ENCODE results near the gene TMEM140. TPM values are rescaled to one million over a fixed set of nuclear protein-coding genes. Genes with fewer than 3 reads are reported as not detected.

TMEM140 gene
- polyA plus RNA-seq, 3 donors from 2014 or later = 14.5 to 47.5 (median 17.6) TPM

GRCh38 chr7:135194494-135195095 is 46.7 kb downstream of the TMEM140 start:
- H3K36me3 Mint-ChIP-seq = peaks cover 32 to 67% (median 54%) of the 10 kb centered on the region in 3 donors
- no peaks in the 10 kb centered on the region for H3K4me1 Mint-ChIP-seq
- H3K4me3 Mint-ChIP-seq = no peak overlapping the region
- DNase-seq = no peak
- no peaks in the 10 kb centered on the region for H3K9me3 Mint-ChIP-seq
- no peak overlapping the region for H3K27ac Mint-ChIP-seq
- no peaks in the 10 kb centered on the region for H3K27me3 Mint-ChIP-seq (ENCODE audit: low read depth in 3 of 3)

- no peaks in the 10 kb centered on the region for H3K27me3 Mint-ChIP-seq (ENCODE audit: low read depth in 3 of 3)
- no peak overlapping the region for H3K4me3 Mint-ChIP-seq
- no peak for DNase-seq
- no peak overlapping the region for H3K27ac Mint-ChIP-seq
- peaks cover 32 to 63% (median 50%) of the 10 kb centered on the region in 3 donors for H3K36me3 Mint-ChIP-seq
- no peaks in the 10 kb centered on the region for H3K4me1 Mint-ChIP-seq
- no peaks in the 10 kb centered on the region for H3K9me3 Mint-ChIP-seq
Measured at GRCh38 chr7:135195156-135195555, 47.3 kb downstream of the TMEM140 start.

- H3K4me1 Mint-ChIP-seq = no peaks in the 10 kb centered on the region
- no peaks in the 10 kb centered on the region for H3K27me3 Mint-ChIP-seq (ENCODE audit: low read depth in 3 of 3)
- H3K36me3 Mint-ChIP-seq = peaks cover 28 to 62% (median 43%) of the 10 kb centered on the region in 3 donors
- DNase-seq = no peak
- no peak overlapping the region for H3K27ac Mint-ChIP-seq
- H3K9me3 Mint-ChIP-seq = no peaks in the 10 kb centered on the region
- H3K4me3 Mint-ChIP-seq = no peak overlapping the region
Measured at GRCh38 chr7:135195968-135196629, 48.2 kb downstream of the TMEM140 start.

GRCh38 chr7:135197343-135197742 is 49.5 kb downstream of the TMEM140 start:
- H3K36me3 Mint-ChIP-seq = peaks cover 25 to 63% (median 40%) of the 10 kb centered on the region in 3 donors
- peaks cover 0 to 2% of the 10 kb centered on the region in 2 donors for H3K4me1 Mint-ChIP-seq
- no peaks in the 10 kb centered on the region for H3K9me3 Mint-ChIP-seq
- DNase-seq = no peak
- no peaks in the 10 kb centered on the region for H3K27me3 Mint-ChIP-seq (ENCODE audit: low read depth in 3 of 3)
- H3K4me3 Mint-ChIP-seq = no peak overlapping the region
- no peak overlapping the region for H3K27ac Mint-ChIP-seq

GRCh38 chr7:135197906-135198655 is 50.2 kb downstream of the TMEM140 start:
- Mint-ChIP-seq H3K4me3 (no peak overlapping the region), H3K4me1 (peaks cover 0 to 5% of the 10 kb centered on the region in 2 donors), H3K27ac (no peak overlapping the region), H3K27me3 (ENCODE audit: low read depth in 3 of 3) (no peaks in the 10 kb centered on the region), H3K9me3 (no peaks in the 10 kb centered on the region), H3K36me3 (peaks cover 18 to 61% (median 38%) of the 10 kb centered on the region in 3 donors)
- DNase-seq = no peak

- no peak overlapping the region for H3K4me3 Mint-ChIP-seq
- H3K9me3 Mint-ChIP-seq = no peaks in the 10 kb centered on the region
- no peak overlapping the region for H3K27ac Mint-ChIP-seq
- peaks cover 24 to 58% (median 31%) of the 10 kb centered on the region in 3 donors for H3K36me3 Mint-ChIP-seq
- DNase-seq = no peak
- H3K4me1 Mint-ChIP-seq = peaks cover 0 to 5% of the 10 kb centered on the region in 2 donors
- H3K27me3 Mint-ChIP-seq (ENCODE audit: low read depth in 3 of 3) = no peaks in the 10 kb centered on the region
Measured at GRCh38 chr7:135199439-135199838, 51.6 kb downstream of the TMEM140 start.

- Mint-ChIP-seq H3K27me3 (ENCODE audit: low read depth in 3 of 3) (no peaks in the 10 kb centered on the region), H3K9me3 (no peaks in the 10 kb centered on the region), H3K27ac (peak overlapping the region in 1 of 6 donors; percentile 21), H3K36me3 (peaks cover 21 to 64% (median 24%) of the 10 kb centered on the region in 3 donors), H3K4me3 (no peak overlapping the region), H3K4me1 (peaks cover 0 to 5% of the 10 kb centered on the region in 2 donors)
- no peak for DNase-seq
Measured at GRCh38 chr7:135200821-135201331, 53.0 kb downstream of the TMEM140 start.

GRCh38 chr7:135201350-135201749 is 53.5 kb downstream of the TMEM140 start:
- Mint-ChIP-seq H3K36me3 (peaks cover 22 to 69% (median 24%) of the 10 kb centered on the region in 3 donors), H3K27me3 (ENCODE audit: low read depth in 3 of 3) (no peaks in the 10 kb centered on the region), H3K4me1 (peaks cover 0 to 8% of the 10 kb centered on the region in 2 donors), H3K9me3 (no peaks in the 10 kb centered on the region), H3K4me3 (no peak overlapping the region), H3K27ac (no peak overlapping the region)
- no peak for DNase-seq

- no peak for DNase-seq
- Mint-ChIP-seq H3K27ac (no peak overlapping the region), H3K36me3 (peaks cover 20 to 61% (median 21%) of the 10 kb centered on the region in 3 donors), H3K27me3 (ENCODE audit: low read depth in 3 of 3) (no peaks in the 10 kb centered on the region), H3K9me3 (no peaks in the 10 kb centered on the region), H3K4me1 (peaks cover 5 to 29% of the 10 kb centered on the region in 2 donors), H3K4me3 (no peak overlapping the region)
Measured at GRCh38 chr7:135204341-135204749, 56.5 kb downstream of the TMEM140 start.

- Mint-ChIP-seq H3K4me1 (peaks cover 6 to 30% of the 10 kb centered on the region in 2 donors), H3K27me3 (ENCODE audit: low read depth in 3 of 3) (no peaks in the 10 kb centered on the region), H3K4me3 (no peak overlapping the region), H3K27ac (no peak overlapping the region), H3K9me3 (no peaks in the 10 kb centered on the region), H3K36me3 (peaks cover 20 to 56% (median 20%) of the 10 kb centered on the region in 3 donors)
- DNase-seq = no peak
Measured at GRCh38 chr7:135204876-135205275, 57.0 kb downstream of the TMEM140 start.

GRCh38 chr7:135205850-135206249 is 58.0 kb downstream of the TMEM140 start:
- Mint-ChIP-seq H3K36me3 (peaks cover 17 to 51% (median 20%) of the 10 kb centered on the region in 3 donors), H3K27me3 (ENCODE audit: low read depth in 3 of 3) (peaks cover 0 to 2% (median 0%) of the 10 kb centered on the region in 3 donors), H3K4me1 (peaks cover 13 to 39% of the 10 kb centered on the region in 2 donors)

GRCh38 chr7:135206941-135207391 is 59.1 kb downstream of the TMEM140 start:
- Mint-ChIP-seq H3K27ac (no peak overlapping the region), H3K9me3 (no peaks in the 10 kb centered on the region), H3K4me1 (peaks cover 19 to 50% of the 10 kb centered on the region in 2 donors), H3K4me3 (no peak overlapping the region), H3K27me3 (ENCODE audit: low read depth in 3 of 3) (peaks cover 4 to 5% (median 4%) of the 10 kb centered on the region in 3 donors), H3K36me3 (peaks cover 12 to 44% (median 16%) of the 10 kb centered on the region in 3 donors)
- no peak for DNase-seq

More at GRCh38 chr7:135205850-135206249, 58.0 kb downstream of the TMEM140 start:
- no peak for DNase-seq
- Mint-ChIP-seq H3K9me3 (no peaks in the 10 kb centered on the region), H3K4me3 (no peak overlapping the region), H3K27ac (peak overlapping the region in 1 of 6 donors; percentile 26)

GRCh38 chr7:135207406-135208101 is 59.7 kb downstream of the TMEM140 start:
- peaks cover 12 to 41% (median 12%) of the 10 kb centered on the region in 3 donors for H3K36me3 Mint-ChIP-seq
- H3K4me1 Mint-ChIP-seq = peaks cover 19 to 48% of the 10 kb centered on the region in 2 donors

More at GRCh38 chr7:135207406-135208101, 59.7 kb downstream of the TMEM140 start:
- peaks cover 4 to 5% (median 4%) of the 10 kb centered on the region in 3 donors for H3K27me3 Mint-ChIP-seq (ENCODE audit: low read depth in 3 of 3)
- H3K27ac Mint-ChIP-seq = no peak overlapping the region
- H3K9me3 Mint-ChIP-seq = no peaks in the 10 kb centered on the region
- no peak for DNase-seq
- no peak overlapping the region for H3K4me3 Mint-ChIP-seq
